C4-2B (cell line): ENCODE data around the gene ZBTB16.

Experiments used
- ZFX ChIP-seq: fragments of 450-650 bp; IDR thresholded peaks from 2 replicates; pipeline ENCODE4 v1.6.1; 2017
- TF ChIP-seq, protein P1 (sequence below): fragments of 450-650 bp; conservative IDR thresholded peaks from 2 replicates; pipeline ENCODE4 v1.5.1; 2017; ENCODE audit warnings: mild to moderate bottlenecking

DNA sequence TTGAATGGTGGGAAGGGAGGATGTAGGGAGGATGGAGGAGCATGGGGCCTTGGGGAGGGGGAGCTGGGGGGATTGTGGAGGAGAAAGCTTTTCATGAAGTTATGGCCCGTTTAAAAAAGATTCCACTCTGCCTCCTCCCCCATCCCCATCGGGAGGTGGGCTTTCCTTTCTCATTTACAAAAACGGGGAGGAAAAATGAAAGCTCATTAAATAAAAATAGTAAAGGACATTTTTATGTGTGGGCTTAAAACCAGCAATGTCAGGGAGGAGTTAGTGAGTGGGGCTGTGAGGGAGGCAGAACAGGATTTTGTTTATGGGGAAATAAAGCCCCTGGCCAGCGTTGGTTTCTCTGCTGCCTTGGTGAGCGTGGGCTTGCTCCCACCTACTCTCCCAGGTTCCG is 83.2 kb downstream of the ZBTB16 start:
- TF ChIP-seq, protein P1, sequence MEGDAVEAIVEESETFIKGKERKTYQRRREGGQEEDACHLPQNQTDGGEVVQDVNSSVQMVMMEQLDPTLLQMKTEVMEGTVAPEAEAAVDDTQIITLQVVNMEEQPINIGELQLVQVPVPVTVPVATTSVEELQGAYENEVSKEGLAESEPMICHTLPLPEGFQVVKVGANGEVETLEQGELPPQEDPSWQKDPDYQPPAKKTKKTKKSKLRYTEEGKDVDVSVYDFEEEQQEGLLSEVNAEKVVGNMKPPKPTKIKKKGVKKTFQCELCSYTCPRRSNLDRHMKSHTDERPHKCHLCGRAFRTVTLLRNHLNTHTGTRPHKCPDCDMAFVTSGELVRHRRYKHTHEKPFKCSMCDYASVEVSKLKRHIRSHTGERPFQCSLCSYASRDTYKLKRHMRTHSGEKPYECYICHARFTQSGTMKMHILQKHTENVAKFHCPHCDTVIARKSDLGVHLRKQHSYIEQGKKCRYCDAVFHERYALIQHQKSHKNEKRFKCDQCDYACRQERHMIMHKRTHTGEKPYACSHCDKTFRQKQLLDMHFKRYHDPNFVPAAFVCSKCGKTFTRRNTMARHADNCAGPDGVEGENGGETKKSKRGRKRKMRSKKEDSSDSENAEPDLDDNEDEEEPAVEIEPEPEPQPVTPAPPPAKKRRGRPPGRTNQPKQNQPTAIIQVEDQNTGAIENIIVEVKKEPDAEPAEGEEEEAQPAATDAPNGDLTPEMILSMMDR, result no peak
- TF ChIP-seq ZFX, result no peak
